Smooth muscle cell (in vitro differentiated cells): ENCODE data around the gene EXO1. TPM values are rescaled to one million over a fixed set of nuclear protein-coding genes. Genes with fewer than 3 reads are reported as not detected.
"Not testable (repeated sequence)": the region's sequence is repeated elsewhere in the genome, so short reads cannot be mapped to it uniquely, and the experiment has no call there.

Experiments used
- DNase-seq: peaks from one replicate; lab custom pipeline; 2025; ENCODE audit not compliant: unreplicated experiment; lab: John Stamatoyannopoulos, UW
- H2AFZ ChIP-seq: fragments of 200-600 bp; sonication (generic); 2 replicates; pipeline ENCODE4 v1.6.0; 2016; ENCODE audit warnings: antibody characterized with exemption, low read depth, mild to moderate bottlenecking
- H3F3A ChIP-seq: fragments of 200-600 bp; sonication (generic); 2 replicates; pipeline ENCODE4 v1.6.0; 2017; ENCODE audit warnings: antibody characterized with exemption, low read depth
- H3K27ac ChIP-seq: fragments of 200-600 bp; sonication (generic); 2 replicates; pipeline ENCODE4 v1.5.1; 2016; ENCODE audit warnings: low read depth, mild to moderate bottlenecking
- H3K27me3 ChIP-seq: fragments of 200-600 bp; sonication (generic); 2 replicates; pipeline ENCODE4 v1.6.1; 2016; ENCODE audit warnings: low read depth, mild to moderate bottlenecking
- H3K36me3 ChIP-seq: fragments of 200-600 bp; sonication (generic); 2 replicates; pipeline ENCODE4 v1.5.1; 2016; ENCODE audit warnings: low read depth
- H3K4me1 ChIP-seq: fragments of 200-600 bp; sonication (generic); 2 replicates; pipeline ENCODE4 v1.5.1; 2016; ENCODE audit warnings: low read depth
- H3K4me2 ChIP-seq: fragments of 200-600 bp; sonication (generic); 2 replicates; pipeline ENCODE4 v1.6.0; 2016; ENCODE audit warnings: mild to moderate bottlenecking
- H3K4me3 ChIP-seq: fragments of 200-600 bp; sonication (generic); 2 replicates; pipeline ENCODE4 v1.5.1; 2016; ENCODE audit warnings: mild to moderate bottlenecking
- H3K79me2 ChIP-seq: fragments of 200-600 bp; sonication (generic); 2 replicates; pipeline ENCODE4 v1.6.0; 2016; ENCODE audit warnings: low read depth, mild to moderate bottlenecking
- H3K9ac ChIP-seq: fragments of 200-600 bp; sonication (generic); 2 replicates; pipeline ENCODE4 v1.6.0; 2016; ENCODE audit warnings: low read depth
- H3K9me3 ChIP-seq: fragments of 200-600 bp; sonication (generic); replicated peaks from 2 replicates; pipeline ENCODE4 v1.5.1; 2016; ENCODE audit warnings: low read depth
- H4K20me1 ChIP-seq: fragments of 200-600 bp; sonication (generic); 2 replicates; pipeline ENCODE4 v1.6.0; 2016; ENCODE audit warnings: low read depth
- CTCF ChIP-seq: fragments of 200-600 bp; sonication (generic); IDR thresholded peaks from 2 replicates; pipeline ENCODE4 v1.5.1; 2017; ENCODE audit warnings: borderline replicate concordance, mild to moderate bottlenecking, antibody characterized with exemption; ENCODE audit not compliant: insufficient read depth, poor library complexity, severe bottlenecking
- WGBS: methylation state at CpG from one replicate; pipeline ENCODE4 v1.1.7; 2016; ENCODE audit warnings: low lambda C conversion rate; 5-methylcytosine and 5-hydroxymethylcytosine counted together
- polyA plus RNA-seq: library from polyadenylated mRNA; unstranded; fragments of >200 nt; fragmentation: Nextera tagmentation; extraction: Ambion mirVana; gene quantifications from 2 replicates; pipeline ENCODE4 v1.2.1, GENCODE V29; 2016
- total RNA-seq: library from RNA; depleted of rRNA; stranded (reverse); fragments of >200 nt; gene quantifications from 2 replicates; pipeline ENCODE4 v1.2.3, GENCODE V29; 2014

Gene EXO1
- total and polyA plus RNA-seq, 2 experiments from 2014 or later: 7.5 to 11.0 TPM

DNA sequence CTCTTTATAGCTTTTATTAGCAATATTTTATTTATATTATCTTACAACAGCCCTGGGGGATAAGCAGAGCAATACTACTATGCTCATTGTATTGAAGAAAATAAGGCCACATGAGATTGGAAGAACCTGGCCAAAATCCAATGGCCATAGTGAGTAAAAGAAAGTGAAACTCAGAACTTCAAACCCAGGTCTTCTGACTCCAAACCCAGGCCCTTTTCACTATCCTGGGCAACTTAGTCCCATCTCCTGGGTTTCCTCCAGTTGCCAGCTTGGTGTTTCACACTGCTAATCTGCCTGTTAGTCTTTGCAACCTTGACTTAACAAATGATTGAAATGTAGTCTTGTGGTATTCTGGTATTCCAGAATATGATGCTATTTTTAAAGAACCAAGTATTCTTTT is 22.4 kb upstream of the EXO1 start:
- H3K27ac ChIP-seq: no peak overlapping the region
- no peaks in the 10 kb centered on the region for H4K20me1 ChIP-seq
- no peak overlapping the region for H2AFZ ChIP-seq
- H3F3A ChIP-seq: no peaks in the 10 kb centered on the region
- H3K4me2 ChIP-seq: no peak overlapping the region
- no peaks in the 10 kb centered on the region for H3K4me1 ChIP-seq
- no peaks in the 10 kb centered on the region for H3K79me2 ChIP-seq
- H3K9ac ChIP-seq: no peak overlapping the region
- TF ChIP-seq CTCF: no peak
- no peak overlapping the region for H3K4me3 ChIP-seq
- H3K9me3 ChIP-seq: no peaks in the 10 kb centered on the region
- H3K27me3 ChIP-seq: no peaks in the 10 kb centered on the region
- no peak for DNase-seq
- H3K36me3 ChIP-seq: no peaks in the 10 kb centered on the region

DNA sequence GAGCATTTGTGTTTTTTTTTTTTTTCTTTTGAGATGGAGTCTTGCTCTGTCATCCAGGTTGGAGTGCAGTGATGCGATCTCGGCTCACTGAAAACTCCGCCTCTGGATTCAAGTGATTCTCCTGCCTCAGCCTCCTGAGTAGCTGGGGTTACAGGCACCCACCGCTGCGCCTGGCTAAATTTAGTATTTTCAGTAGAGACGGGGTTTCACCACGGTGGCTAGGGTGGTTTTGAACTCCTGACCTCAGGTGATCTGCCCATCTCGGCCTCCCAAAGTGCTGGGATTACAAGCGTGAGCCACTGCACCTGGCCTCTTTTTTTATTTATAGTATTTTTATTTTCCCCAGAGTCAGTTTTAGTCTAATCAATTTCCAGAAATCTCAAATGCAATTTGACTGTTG is 21.4 kb upstream of the EXO1 start:
- WGBS: 97% methylated on average over 9 of the region's 9 CpGs
- not testable (repeated sequence) for DNase-seq, H3K36me3 ChIP-seq, H3K79me2 ChIP-seq, H3K4me1 ChIP-seq, H2AFZ ChIP-seq, H3K9me3 ChIP-seq, H3K9ac ChIP-seq, H3K27me3 ChIP-seq, H4K20me1 ChIP-seq, H3K27ac ChIP-seq, H3F3A ChIP-seq, H3K4me3 ChIP-seq, H3K4me2 ChIP-seq

GRCh38 chr1:241827264-241827663 is 20.7 kb upstream of the EXO1 start:
- no peak overlapping the region for H3K4me2 ChIP-seq
- H3K79me2 ChIP-seq: no peaks in the 10 kb centered on the region
- WGBS: 96% methylated on average over 2 of the region's 2 CpGs
- H3F3A ChIP-seq: no peaks in the 10 kb centered on the region
- no peaks in the 10 kb centered on the region for H3K4me1 ChIP-seq
- H3K9ac ChIP-seq: no peak overlapping the region
- H4K20me1 ChIP-seq: no peaks in the 10 kb centered on the region
- H3K9me3 ChIP-seq: no peaks in the 10 kb centered on the region
- no peak overlapping the region for H3K4me3 ChIP-seq
- no peak for TF ChIP-seq CTCF
- no peaks in the 10 kb centered on the region for H3K27me3 ChIP-seq
- no peaks in the 10 kb centered on the region for H3K36me3 ChIP-seq
- no peak for DNase-seq
- H2AFZ ChIP-seq: no peak overlapping the region
- H3K27ac ChIP-seq: no peak overlapping the region

GRCh38 chr1:241828463-241829021 is 19.5 kb upstream of the EXO1 start:
- no peaks in the 10 kb centered on the region for H3K27me3 ChIP-seq
- H3K27ac ChIP-seq: peak overlapping the region; percentile 28
- H3K79me2 ChIP-seq: no peaks in the 10 kb centered on the region
- no peak overlapping the region for H3K9ac ChIP-seq
- 63% methylated on average over 3 of the region's 3 CpGs for WGBS
- H3K9me3 ChIP-seq: no peaks in the 10 kb centered on the region
- no peaks in the 10 kb centered on the region for H3F3A ChIP-seq
- H3K4me2 ChIP-seq: no peak overlapping the region
- no peaks in the 10 kb centered on the region for H4K20me1 ChIP-seq
- H3K4me3 ChIP-seq: no peak overlapping the region
- no peaks in the 10 kb centered on the region for H3K36me3 ChIP-seq
- H3K4me1 ChIP-seq: no peaks in the 10 kb centered on the region
- no peak overlapping the region for H2AFZ ChIP-seq
- no peak for TF ChIP-seq CTCF
- DNase-seq: no peak
